Right atrium auricular region (tissue), 2 donors: ENCODE results near the gene CLSTN1. TPM values are rescaled to one million over a fixed set of nuclear protein-coding genes. Genes with fewer than 3 reads are reported as not detected.
"Not testable (repeated sequence)": the region's sequence is repeated elsewhere in the genome, so short reads cannot be mapped to it uniquely, and the experiment has no call there.

Experiments
- DNase-seq: peaks from one replicate; pipeline ENCODE4 v3.0.0-alpha.2; 2019; ENCODE audit warnings: low spot score
- H3K27ac ChIP-seq, 2 donors: fragments of 200-600 bp; sonication (generic); 1 replicate in 1 of 2; 2 replicates in 1 of 2; pipeline ENCODE4 v1.5.1; 2016 to 2019
- H3K27me3 ChIP-seq, 2 donors: fragments of 200-600 bp; sonication (generic); one replicate each; pipeline versions ENCODE4 v1.5.1 to v1.6.0; 2017 to 2019
- H3K36me3 ChIP-seq: fragments of 200-600 bp; sonication (generic); one replicate; pipeline ENCODE4 v1.5.1; 2016
- H3K4me1 ChIP-seq, 2 donors: fragments of 200-600 bp; sonication (generic); one replicate each; pipeline versions ENCODE4 v1.5.1 to v1.6.0; 2017 to 2019
- H3K4me3 ChIP-seq, 2 donors: fragments of 200-600 bp; sonication (generic); 1 replicate in 1 of 2; 2 replicates in 1 of 2; pipeline ENCODE4 v1.5.1; 2017 to 2019; ENCODE audit warnings: mild to moderate bottlenecking in 1 of 2, moderate library complexity in 1 of 2
- H3K9me3 ChIP-seq, 2 donors: fragments of 200-600 bp; sonication (generic); one replicate each; pipeline ENCODE4 v1.5.1; 2019
- total RNA-seq, 2 donors: library from RNA; depleted of rRNA; stranded (reverse); fragments of >200 nt; gene quantifications; one replicate each; pipeline ENCODE4 v1.1.0, GENCODE V29; 2016
- TF ChIP-seq, protein P1 (sequence below), 2 donors: fragments of 200-600 bp; sonication (generic); IDR thresholded peaks; one replicate each; pipeline ENCODE4 v1.5.1; 2019; ENCODE audit warnings: antibody characterized with exemption in 2 of 2

The CLSTN1 gene
- total RNA-seq, 2 donors from 2014 or later: 47.5 to 54.0 TPM

DNA sequence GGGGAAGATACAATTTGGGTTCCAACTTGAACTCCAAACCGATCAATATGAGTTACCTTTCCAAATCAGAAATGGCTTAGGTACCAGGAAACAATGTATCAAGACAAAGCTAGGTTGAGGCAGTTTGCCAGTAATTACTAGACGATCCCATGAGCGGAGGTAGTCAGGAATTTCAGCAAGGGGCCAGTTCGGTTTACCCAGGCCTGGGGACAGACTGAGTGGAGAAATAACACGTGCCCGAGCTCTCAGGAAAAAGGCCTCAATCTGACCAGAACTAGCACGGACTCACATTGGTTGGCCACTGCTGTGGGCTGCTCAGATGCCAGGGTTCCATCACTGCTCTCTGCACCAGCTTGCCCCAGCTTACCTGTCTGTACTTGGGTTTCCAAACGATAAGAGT lies 15.3 kb downstream of the CLSTN1 start:
- H3K36me3 ChIP-seq: no peaks in the 10 kb centered on the region
- no peaks in the 10 kb centered on the region for H3K27me3 ChIP-seq
- peaks cover 0 to 44% of the 10 kb centered on the region in 2 donors for H3K4me1 ChIP-seq
- no peak overlapping the region for H3K27ac ChIP-seq
- H3K9me3 ChIP-seq: no peaks in the 10 kb centered on the region
- TF ChIP-seq, protein P1, sequence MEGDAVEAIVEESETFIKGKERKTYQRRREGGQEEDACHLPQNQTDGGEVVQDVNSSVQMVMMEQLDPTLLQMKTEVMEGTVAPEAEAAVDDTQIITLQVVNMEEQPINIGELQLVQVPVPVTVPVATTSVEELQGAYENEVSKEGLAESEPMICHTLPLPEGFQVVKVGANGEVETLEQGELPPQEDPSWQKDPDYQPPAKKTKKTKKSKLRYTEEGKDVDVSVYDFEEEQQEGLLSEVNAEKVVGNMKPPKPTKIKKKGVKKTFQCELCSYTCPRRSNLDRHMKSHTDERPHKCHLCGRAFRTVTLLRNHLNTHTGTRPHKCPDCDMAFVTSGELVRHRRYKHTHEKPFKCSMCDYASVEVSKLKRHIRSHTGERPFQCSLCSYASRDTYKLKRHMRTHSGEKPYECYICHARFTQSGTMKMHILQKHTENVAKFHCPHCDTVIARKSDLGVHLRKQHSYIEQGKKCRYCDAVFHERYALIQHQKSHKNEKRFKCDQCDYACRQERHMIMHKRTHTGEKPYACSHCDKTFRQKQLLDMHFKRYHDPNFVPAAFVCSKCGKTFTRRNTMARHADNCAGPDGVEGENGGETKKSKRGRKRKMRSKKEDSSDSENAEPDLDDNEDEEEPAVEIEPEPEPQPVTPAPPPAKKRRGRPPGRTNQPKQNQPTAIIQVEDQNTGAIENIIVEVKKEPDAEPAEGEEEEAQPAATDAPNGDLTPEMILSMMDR (IDR thresholded peaks at IDR 0.05): no peak
- H3K4me3 ChIP-seq: no peak overlapping the region
- no peak for DNase-seq

DNA sequence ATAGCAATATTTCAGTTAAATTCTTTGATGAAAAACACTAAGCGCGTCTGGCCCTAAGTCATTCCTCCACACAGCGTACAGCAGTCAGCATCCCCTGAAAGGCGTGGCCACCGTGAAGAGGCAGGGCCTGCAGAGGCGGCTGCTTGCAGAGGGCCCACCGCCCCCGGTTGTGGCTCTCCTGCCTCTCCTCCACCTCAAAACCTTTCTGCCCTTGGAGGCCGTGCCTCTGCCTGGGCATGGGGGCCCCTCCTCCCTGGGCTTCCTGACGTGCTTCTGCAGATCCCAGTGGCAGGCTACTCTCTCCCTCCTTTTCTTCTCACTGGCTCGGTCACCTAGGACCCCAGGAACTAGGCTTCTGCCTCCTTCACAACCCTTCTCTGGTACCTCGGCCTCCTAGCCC lies 16.2 kb downstream of the CLSTN1 start:
- Histone ChIP-seq H3K27me3 (no peaks in the 10 kb centered on the region), H3K4me3 (no peak overlapping the region), H3K4me1 (peaks cover 0 to 44% of the 10 kb centered on the region in 2 donors), H3K9me3 (no peaks in the 10 kb centered on the region), H3K36me3 (no peaks in the 10 kb centered on the region), H3K27ac (no peak overlapping the region)
- no peak for DNase-seq
- TF ChIP-seq, protein P1 (IDR thresholded peaks at IDR 0.05): no peak

DNA sequence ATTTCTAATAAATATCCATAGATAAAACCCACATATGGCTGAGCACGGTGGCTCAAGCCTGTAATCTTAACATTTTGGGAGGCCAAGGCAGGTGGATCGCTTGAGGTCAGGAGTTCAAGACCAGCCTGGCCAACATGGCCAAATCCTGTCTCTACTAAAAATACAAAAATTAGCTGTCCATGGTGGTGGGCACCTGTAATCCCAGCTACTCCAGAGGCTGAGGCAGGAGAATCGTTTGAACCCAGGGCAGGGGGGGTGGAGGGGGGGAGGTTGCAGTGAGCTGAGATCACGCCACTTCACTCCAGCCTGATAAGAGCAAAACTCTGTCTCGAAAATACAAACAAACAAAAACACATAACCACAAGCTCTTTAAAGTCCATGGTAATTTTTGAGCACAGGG lies 17.8 kb downstream of the CLSTN1 start:
- not testable (repeated sequence) for H3K27me3 ChIP-seq, H3K9me3 ChIP-seq, H3K4me3 ChIP-seq, DNase-seq, H3K36me3 ChIP-seq, H3K27ac ChIP-seq
- H3K4me1 ChIP-seq: peaks cover 0 to 29% of the 10 kb centered on the region in 2 donors

DNA sequence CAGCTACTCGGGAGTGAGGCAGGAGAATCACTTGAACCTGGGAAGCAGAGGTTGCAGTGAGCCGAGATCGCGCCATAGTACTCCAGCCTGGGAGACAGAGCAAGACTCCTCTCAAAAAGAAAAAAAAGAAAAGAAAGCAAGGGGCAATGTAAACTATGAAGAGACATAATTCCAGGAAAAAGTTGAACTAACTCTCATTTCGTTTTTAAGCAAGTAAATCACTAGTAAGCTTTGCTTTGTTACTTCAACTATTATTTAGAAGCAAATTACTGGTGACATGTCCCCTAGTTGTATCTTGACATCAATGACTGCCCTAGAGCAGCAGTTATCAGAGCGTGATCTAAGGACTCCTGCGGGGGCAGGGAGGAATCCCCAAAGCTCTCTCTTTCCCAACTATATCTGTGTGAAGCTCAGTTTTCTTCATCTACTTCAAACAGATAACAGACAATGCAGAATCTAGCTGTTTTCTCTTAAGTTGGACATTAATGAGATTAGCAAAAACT lies 18.7 kb downstream of the CLSTN1 start:
- Histone ChIP-seq H3K36me3 (no peaks in the 10 kb centered on the region), H3K4me1 (peaks cover 0 to 27% of the 10 kb centered on the region in 2 donors), H3K9me3 (no peaks in the 10 kb centered on the region), H3K27me3 (no peaks in the 10 kb centered on the region), H3K27ac (no peak overlapping the region), H3K4me3 (no peak overlapping the region)
- DNase-seq: no peak
- TF ChIP-seq, protein P1 (IDR thresholded peaks at IDR 0.05): no peak

DNA sequence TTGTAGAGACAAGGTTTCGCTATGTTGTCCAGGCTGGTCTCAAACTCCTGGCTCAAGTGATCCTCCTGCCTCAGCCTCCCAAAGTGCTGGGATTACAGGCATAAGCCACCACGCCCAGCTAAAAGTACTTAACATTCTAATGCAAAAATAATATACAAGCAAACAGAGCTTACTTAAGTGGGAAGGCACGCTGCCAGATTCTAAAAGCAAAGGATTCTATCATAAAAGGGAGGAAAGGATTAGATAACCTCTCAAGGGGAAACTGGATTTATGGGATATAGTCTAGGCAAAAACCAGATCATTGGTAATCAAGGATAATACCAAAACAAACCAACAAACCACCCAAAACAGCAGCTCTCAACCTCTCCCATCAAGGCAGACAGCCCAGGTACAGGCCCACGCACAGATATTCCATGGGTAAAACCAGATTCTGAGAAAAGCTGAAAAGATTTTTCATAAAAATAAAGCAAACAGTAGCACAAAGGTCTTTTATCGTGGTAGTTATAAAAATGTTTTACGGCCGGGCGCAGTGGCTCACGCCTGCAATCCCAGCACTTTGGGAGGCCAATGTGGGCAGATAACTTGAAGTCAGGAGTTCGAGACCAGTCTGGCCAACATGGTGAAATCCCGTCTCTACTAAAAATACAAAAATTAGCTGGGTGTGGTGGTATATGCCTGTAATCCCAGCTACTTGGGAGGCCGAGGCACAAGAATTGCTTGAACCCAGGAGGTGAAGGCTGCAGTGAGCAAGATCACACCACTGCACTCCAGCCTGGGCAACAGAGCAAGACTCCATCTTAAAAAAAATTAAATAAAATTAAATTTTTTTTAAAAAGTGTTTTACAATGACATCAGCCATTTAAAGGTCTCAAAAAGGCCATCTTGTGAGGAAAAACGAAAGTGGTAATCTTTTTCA lies 20.5 kb downstream of the CLSTN1 start:
- H3K27ac ChIP-seq, H3K36me3 ChIP-seq, H3K4me3 ChIP-seq, DNase-seq, H3K27me3 ChIP-seq, H3K9me3 ChIP-seq: not testable (repeated sequence)
- H3K4me1 ChIP-seq: peaks cover 0 to 16% of the 10 kb centered on the region in 2 donors

DNA sequence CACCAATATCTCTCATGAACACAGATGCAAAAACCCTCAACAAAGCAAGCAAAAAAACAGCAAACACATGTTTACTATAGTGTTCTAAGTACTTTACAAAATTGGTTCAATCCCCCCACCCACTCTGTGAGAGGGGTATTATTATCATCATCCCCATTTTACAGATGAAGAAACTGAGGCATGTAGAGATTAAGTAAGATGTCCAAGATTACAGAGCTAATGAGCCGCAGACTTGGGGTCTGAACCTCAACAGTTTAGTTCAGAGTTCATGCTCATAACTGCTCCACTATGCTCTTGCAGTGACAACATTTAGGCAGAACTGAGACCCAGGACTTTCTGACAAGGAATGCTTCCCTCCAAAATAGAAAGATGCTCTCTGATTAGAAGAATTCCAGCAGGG lies 21.9 kb downstream of the CLSTN1 start:
- Histone ChIP-seq H3K27ac (no peak overlapping the region), H3K4me1 (peaks cover 0 to 24% of the 10 kb centered on the region in 2 donors), H3K27me3 (no peaks in the 10 kb centered on the region), H3K9me3 (no peaks in the 10 kb centered on the region), H3K4me3 (no peak overlapping the region), H3K36me3 (no peaks in the 10 kb centered on the region)
- TF ChIP-seq, protein P1 (IDR thresholded peaks at IDR 0.05): no peak
- DNase-seq: no peak
